ENCODE data around the gene KCTD1.

DNA sequence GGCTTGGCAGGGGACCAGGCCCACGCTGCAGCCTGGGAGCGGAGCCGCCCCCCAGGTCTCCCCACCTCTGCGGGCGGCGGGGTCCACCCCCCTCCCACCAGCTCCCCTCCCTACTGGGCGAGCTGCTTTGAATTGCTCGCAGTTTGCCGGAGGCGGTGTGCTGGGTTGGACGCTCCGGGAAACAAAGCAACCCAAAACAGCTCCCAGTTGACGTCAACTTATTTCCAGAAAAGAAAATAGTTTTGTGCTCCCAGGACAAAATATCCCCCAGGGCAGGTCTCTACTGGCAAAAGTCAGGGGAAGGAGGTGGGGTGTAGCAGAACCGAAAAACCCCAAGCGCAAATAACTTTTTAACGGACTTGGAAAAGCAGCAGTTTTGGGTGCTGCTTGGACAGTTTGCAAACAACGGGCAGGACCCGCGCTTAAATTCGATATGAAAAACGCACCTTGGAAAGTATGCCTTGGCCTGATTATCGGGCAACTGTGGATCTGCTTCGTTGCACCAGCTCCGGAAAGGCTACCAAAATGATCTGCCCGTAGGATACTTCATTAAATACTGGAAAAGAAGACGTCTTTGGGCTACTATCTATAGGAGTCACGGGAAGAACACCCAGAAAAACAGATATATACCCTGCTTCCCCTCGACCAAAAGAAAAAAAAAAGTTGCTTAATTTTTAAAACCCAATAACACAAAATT lies 2.8 kb upstream of the KCTD1 start:
- TF ChIP-seq, protein P1, sequence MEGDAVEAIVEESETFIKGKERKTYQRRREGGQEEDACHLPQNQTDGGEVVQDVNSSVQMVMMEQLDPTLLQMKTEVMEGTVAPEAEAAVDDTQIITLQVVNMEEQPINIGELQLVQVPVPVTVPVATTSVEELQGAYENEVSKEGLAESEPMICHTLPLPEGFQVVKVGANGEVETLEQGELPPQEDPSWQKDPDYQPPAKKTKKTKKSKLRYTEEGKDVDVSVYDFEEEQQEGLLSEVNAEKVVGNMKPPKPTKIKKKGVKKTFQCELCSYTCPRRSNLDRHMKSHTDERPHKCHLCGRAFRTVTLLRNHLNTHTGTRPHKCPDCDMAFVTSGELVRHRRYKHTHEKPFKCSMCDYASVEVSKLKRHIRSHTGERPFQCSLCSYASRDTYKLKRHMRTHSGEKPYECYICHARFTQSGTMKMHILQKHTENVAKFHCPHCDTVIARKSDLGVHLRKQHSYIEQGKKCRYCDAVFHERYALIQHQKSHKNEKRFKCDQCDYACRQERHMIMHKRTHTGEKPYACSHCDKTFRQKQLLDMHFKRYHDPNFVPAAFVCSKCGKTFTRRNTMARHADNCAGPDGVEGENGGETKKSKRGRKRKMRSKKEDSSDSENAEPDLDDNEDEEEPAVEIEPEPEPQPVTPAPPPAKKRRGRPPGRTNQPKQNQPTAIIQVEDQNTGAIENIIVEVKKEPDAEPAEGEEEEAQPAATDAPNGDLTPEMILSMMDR (IDR thresholded peaks at IDR 0.05; ENCODE audit: low read depth, low read length, missing input control) = no peak
- TF ChIP-seq, protein P2, sequence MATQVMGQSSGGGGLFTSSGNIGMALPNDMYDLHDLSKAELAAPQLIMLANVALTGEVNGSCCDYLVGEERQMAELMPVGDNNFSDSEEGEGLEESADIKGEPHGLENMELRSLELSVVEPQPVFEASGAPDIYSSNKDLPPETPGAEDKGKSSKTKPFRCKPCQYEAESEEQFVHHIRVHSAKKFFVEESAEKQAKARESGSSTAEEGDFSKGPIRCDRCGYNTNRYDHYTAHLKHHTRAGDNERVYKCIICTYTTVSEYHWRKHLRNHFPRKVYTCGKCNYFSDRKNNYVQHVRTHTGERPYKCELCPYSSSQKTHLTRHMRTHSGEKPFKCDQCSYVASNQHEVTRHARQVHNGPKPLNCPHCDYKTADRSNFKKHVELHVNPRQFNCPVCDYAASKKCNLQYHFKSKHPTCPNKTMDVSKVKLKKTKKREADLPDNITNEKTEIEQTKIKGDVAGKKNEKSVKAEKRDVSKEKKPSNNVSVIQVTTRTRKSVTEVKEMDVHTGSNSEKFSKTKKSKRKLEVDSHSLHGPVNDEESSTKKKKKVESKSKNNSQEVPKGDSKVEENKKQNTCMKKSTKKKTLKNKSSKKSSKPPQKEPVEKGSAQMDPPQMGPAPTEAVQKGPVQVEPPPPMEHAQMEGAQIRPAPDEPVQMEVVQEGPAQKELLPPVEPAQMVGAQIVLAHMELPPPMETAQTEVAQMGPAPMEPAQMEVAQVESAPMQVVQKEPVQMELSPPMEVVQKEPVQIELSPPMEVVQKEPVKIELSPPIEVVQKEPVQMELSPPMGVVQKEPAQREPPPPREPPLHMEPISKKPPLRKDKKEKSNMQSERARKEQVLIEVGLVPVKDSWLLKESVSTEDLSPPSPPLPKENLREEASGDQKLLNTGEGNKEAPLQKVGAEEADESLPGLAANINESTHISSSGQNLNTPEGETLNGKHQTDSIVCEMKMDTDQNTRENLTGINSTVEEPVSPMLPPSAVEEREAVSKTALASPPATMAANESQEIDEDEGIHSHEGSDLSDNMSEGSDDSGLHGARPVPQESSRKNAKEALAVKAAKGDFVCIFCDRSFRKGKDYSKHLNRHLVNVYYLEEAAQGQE (IDR thresholded peaks at IDR 0.05) = no peak
